ENCODE measurements around the gene TTF2.
"Not testable (repeated sequence)": the region's sequence is repeated elsewhere in the genome, so short reads cannot be mapped to it uniquely, and the experiment has no call there.

DNA sequence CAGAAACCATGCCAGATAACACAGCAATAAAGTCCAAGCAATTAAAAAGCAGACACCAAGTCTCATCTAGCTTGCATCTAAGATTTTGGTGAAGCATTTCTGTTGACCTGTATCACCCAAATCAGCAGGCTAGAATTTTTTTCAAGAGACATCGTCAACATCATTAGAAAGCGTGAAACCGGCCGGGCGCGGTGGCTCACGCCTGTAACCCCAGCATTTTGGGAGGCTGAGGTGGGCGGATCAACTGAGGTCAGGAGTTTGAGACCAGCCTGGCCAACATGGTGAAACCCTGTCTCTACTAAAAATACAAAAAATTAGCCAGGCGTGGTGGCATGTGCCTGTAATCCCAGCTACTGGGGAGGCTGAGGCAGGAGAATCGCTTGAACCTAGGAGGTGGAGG, 59.0 kb downstream of the TTF2 start:
- TF ChIP-seq, protein P1, sequence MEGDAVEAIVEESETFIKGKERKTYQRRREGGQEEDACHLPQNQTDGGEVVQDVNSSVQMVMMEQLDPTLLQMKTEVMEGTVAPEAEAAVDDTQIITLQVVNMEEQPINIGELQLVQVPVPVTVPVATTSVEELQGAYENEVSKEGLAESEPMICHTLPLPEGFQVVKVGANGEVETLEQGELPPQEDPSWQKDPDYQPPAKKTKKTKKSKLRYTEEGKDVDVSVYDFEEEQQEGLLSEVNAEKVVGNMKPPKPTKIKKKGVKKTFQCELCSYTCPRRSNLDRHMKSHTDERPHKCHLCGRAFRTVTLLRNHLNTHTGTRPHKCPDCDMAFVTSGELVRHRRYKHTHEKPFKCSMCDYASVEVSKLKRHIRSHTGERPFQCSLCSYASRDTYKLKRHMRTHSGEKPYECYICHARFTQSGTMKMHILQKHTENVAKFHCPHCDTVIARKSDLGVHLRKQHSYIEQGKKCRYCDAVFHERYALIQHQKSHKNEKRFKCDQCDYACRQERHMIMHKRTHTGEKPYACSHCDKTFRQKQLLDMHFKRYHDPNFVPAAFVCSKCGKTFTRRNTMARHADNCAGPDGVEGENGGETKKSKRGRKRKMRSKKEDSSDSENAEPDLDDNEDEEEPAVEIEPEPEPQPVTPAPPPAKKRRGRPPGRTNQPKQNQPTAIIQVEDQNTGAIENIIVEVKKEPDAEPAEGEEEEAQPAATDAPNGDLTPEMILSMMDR (IDR thresholded peaks at IDR 0.05; ENCODE audit: borderline replicate concordance, extremely low read depth, low read length, poor library complexity, severe bottlenecking) = not testable (repeated sequence)
- not testable (repeated sequence) for TF ChIP-seq EZH2 (IDR thresholded peaks at IDR 0.05; ENCODE audit: borderline replicate concordance, low read depth, low read length, severe bottlenecking)

All from DND-41 (cell line).